ENCODE measurements around the gene RHOD. TPM values are rescaled to one million over a fixed set of nuclear protein-coding genes. Genes with fewer than 3 reads are reported as not detected.

RHOD gene
- total RNA-seq, 2 experiments from 2014 or later = 0.57 to 0.87 TPM

DNA sequence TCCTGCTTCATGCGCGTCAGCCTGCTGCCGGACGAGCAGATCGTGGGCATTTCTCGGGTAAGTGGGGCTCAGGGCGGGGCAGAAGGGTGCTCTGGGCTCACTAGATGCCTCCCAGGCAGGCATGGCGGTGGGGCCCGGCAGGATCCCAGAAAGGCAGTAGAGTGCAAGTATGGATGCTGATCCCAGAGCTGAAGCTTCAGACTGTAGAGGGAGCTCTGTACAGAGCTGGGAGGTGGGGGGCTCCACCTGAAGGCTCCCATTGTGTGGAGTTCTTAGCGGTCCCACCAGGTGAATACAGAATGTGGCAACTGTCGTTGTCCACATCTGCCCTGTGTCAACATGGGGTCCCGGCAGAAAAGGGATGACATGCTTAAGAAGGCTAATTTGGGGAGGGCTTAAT, 16.5 kb upstream of the RHOD start:
- no peak for DNase-seq
- H3K27ac Mint-ChIP-seq = no peak overlapping the region
- ChIA-PET POLR2A (no interaction called here), CTCF (no interaction called here)
- H3K4me1 Mint-ChIP-seq (ENCODE audit: low read depth) = no peaks in the 10 kb centered on the region
- intact Hi-C loops (cut with micrococcal nuclease) = no loop called here
- peaks cover 11% of the 10 kb centered on the region for H3K27me3 Mint-ChIP-seq
- no peaks in the 10 kb centered on the region for H3K9me3 Mint-ChIP-seq
- H3K36me3 Mint-ChIP-seq = no peaks in the 10 kb centered on the region
- H3K4me3 Mint-ChIP-seq = no peak overlapping the region

DNA sequence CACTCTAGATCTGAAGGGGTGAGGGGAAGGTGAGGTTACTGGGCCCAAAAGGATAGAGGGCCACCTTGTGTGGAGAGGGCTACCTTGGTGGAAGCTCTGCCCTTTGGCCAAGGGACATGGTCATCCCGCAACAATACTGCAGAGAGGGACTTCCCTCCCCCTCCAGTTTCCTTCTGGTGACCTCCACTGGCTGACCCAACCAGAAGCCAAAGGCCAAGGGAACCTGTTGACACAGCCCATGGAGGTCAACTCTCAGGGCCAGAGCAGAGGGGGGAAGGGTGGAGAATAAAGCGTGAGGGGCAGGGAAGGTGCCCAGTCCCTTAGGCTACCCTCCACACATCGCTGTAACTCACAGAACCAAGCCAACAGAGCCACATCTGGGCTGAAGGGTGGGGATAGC, 15.0 kb upstream of the RHOD start:
- Mint-ChIP-seq H3K4me3 (no peak overlapping the region), H3K27ac (no peak overlapping the region), H3K4me1 (ENCODE audit: low read depth) (peaks cover 1% of the 10 kb centered on the region), H3K27me3 (peaks cover 8% of the 10 kb centered on the region), H3K9me3 (no peaks in the 10 kb centered on the region), H3K36me3 (no peaks in the 10 kb centered on the region)
- intact Hi-C loops (cut with micrococcal nuclease) = no loop called here
- no peak for DNase-seq
- CTCF ChIA-PET = no interaction called here
- POLR2A ChIA-PET = no interaction called here

DNA sequence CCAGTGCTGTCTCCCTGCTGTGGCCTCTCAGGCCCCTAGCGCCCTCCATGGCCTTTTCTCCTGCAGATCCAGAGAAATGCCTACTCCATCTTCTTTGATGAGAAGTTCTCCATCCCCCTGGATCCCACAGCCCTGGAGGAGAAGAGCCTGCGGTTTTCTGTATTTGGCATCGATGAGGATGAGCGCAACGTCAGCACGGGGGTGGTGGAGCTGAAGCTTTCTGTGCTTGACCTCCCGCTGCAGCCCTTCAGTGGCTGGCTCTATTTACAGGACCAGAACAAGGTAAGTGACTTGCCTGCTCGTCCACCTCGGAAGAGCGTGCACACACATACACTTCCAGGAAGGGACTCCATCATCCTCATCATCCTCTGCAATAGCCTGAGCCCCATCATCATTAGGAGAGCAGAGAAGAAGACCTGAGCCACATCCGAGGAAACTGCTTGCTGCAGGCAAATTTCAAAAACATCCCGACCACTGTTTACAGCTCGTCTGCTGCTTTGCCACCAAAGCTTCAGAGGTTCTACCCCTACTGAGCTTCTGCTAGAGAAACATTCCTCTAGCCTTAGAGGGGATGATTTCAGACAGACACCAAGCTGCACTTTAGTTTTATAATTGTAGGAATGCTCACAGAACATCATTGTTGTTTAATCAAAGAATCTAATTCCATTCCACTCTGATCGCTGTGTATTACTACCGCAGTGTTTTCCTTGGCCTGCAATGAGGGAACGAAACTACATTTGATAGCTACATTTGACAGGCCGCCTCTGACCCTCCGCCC, 12.9 kb upstream of the RHOD start:
- CTCF ChIA-PET = interaction anchor here (1.1 kb wide), 1 partner anchor 8 kb away, joined by 3 read pairs; no protein-coding TSS in a partner anchor
- no peak overlapping the region for H3K27ac Mint-ChIP-seq

GRCh38 chr11:67044496-67044895, 12.2 kb upstream of the RHOD start:
- no peak overlapping the region for H3K27ac Mint-ChIP-seq

More for the DNA sequence above, 12.9 kb upstream of the RHOD start:
- Mint-ChIP-seq H3K4me1 (ENCODE audit: low read depth) (peaks cover 3% of the 10 kb centered on the region), H3K27me3 (peaks cover 4% of the 10 kb centered on the region), H3K36me3 (no peaks in the 10 kb centered on the region), H3K4me3 (no peak overlapping the region), H3K9me3 (no peaks in the 10 kb centered on the region)
- intact Hi-C loops (cut with micrococcal nuclease) = no loop called here
- DNase-seq = no peak
- POLR2A ChIA-PET = no interaction called here

DNA sequence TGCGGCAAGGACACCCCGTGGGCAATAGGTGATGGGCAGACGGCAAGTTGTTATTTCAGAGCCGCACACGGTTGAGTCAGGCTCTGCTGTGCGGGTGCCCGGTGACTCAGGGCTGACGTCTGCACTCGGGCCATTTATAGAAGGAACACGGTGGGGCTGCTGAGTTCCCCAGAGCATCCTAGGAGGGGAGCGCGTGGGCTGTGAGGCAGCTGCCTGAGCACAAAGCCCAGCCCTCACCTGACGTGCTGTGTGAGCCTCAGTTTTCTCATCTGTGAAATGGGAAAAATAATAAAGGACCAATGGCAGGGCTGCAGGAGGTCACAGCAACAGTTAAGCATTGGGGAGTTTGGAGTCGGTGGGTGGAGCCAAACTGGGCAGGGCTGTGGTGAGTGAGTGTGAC, 11.3 kb upstream of the RHOD start:
- Mint-ChIP-seq H3K9me3 (no peaks in the 10 kb centered on the region), H3K27ac (no peak overlapping the region), H3K4me3 (no peak overlapping the region), H3K4me1 (ENCODE audit: low read depth) (peaks cover 3% of the 10 kb centered on the region), H3K36me3 (no peaks in the 10 kb centered on the region), H3K27me3 (no peaks in the 10 kb centered on the region)
- intact Hi-C loops (cut with micrococcal nuclease) = no loop called here
- CTCF ChIA-PET = no interaction called here
- no peak for DNase-seq
- POLR2A ChIA-PET = no interaction called here

More at GRCh38 chr11:67044496-67044895, 12.2 kb upstream of the RHOD start:
- Mint-ChIP-seq H3K4me3 (no peak overlapping the region), H3K27me3 (peaks cover 3% of the 10 kb centered on the region), H3K9me3 (no peaks in the 10 kb centered on the region), H3K4me1 (ENCODE audit: low read depth) (peaks cover 3% of the 10 kb centered on the region), H3K36me3 (no peaks in the 10 kb centered on the region)
- intact Hi-C loops (cut with micrococcal nuclease) = no loop called here
- ChIA-PET POLR2A (no interaction called here), CTCF (no interaction called here)
- no peak for DNase-seq

DNA sequence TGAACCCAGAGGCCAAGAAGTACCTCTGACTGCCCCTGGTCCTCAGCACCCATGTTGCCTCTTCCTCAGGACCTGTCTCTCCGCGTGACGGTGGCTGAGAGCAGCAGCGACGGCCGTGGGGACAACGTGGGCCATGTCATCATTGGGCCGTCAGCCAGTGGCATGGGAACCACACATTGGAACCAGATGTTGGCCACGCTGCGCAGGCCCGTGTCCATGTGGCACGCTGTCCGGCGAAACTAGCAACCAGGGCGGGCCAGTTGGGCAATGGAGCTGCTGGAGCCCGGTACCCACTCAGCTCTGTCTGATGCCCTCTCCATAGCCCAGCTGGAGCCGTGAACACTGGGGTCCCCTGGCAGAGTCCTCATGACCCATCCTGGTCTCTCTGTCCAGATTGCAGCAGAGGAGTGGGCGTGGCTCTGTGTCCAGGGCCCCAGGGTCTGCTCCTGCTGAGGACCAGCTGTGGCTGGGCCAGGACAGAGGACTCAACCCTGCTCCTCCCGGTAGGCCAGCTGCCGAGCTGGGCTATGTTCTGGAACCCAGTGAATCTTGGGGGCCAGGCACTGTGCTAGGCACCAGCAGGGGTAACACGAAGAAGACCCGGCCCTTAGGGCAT, 8.0 kb upstream of the RHOD start:
- H3K4me3 Mint-ChIP-seq = no peak overlapping the region
- ChIA-PET CTCF (no interaction called here), POLR2A (no interaction called here)
- peaks cover 3% of the 10 kb centered on the region for H3K4me1 Mint-ChIP-seq (ENCODE audit: low read depth)
- intact Hi-C loops (cut with micrococcal nuclease) = no loop called here
- H3K9me3 Mint-ChIP-seq = no peaks in the 10 kb centered on the region
- H3K36me3 Mint-ChIP-seq = no peaks in the 10 kb centered on the region
- H3K27me3 Mint-ChIP-seq = peaks cover 2% of the 10 kb centered on the region
- no peak for DNase-seq
- no peak overlapping the region for H3K27ac Mint-ChIP-seq

DNA sequence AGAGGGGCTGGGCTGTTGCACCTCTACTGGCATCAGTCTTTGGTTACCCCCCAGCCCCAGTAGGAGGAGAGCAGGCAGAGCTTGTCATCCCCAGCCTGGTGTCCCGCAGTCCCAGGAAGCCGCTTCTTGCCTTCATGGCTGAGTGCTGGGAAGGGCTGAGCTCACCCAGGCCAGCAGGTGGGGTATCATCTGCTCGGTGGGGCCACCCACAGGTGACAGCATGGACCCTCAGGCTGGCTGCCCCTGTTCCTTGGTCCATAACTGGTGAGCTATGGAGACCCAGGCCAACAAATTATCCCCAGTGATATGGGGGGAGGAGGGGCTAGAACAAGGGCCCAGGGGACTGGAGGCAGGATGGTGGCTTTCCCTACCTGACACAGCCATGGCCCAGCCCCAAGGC, 6.5 kb upstream of the RHOD start:
- peaks cover 2% of the 10 kb centered on the region for H3K27me3 Mint-ChIP-seq
- no peaks in the 10 kb centered on the region for H3K9me3 Mint-ChIP-seq
- no peaks in the 10 kb centered on the region for H3K36me3 Mint-ChIP-seq
- H3K4me1 Mint-ChIP-seq (ENCODE audit: low read depth) = peaks cover 8% of the 10 kb centered on the region
- no peak overlapping the region for H3K4me3 Mint-ChIP-seq
- no peak for DNase-seq
- CTCF ChIA-PET = interaction anchor here (7.6 kb wide), 1 partner anchor 21 kb away, joined by 81 read pairs; no protein-coding TSS in a partner anchor
- POLR2A ChIA-PET = no interaction called here
- intact Hi-C loops (cut with micrococcal nuclease) = no loop called here
- no peak overlapping the region for H3K27ac Mint-ChIP-seq

DNA sequence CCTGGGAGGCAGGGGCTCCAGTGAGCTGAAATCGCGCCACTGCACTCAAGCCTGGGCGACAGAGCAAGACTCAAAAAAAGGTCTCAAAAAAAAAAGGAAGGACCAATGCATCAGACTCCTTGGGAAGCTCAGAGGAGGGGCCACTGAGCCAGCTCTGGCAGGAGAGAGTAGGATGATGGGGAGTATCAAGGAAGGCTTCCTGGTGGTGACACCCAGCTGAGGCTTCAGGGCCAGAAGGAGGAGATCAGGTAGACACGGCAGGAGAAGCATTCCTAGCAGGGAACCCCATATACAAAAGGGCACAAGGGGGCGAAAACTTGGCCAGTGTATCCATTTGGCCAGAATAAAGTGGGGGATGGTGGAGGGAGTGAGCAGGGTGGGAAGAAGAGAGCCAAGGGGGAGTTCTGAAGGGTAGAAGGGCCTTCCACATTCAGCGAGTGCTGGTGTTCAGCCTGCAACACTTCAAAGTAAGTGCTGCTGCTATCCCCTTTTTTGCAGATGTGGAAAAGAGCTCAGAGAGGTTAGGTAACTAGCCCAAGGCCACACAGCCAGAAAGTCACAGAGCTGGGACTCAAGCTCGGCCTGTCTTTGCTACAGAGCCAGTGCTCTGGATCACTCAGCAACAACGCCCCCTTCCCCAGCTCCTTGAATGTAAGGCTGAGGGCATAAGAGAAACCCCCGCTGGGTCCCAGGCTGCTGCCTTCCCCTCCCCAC, 5.3 kb upstream of the RHOD start:
- Mint-ChIP-seq H3K9me3 (no peaks in the 10 kb centered on the region), H3K4me3 (no peak overlapping the region), H3K27ac (no peak overlapping the region), H3K4me1 (ENCODE audit: low read depth) (peaks cover 19% of the 10 kb centered on the region), H3K27me3 (peaks cover 2% of the 10 kb centered on the region), H3K36me3 (no peaks in the 10 kb centered on the region)
- POLR2A ChIA-PET = no interaction called here
- DNase-seq = no peak
- intact Hi-C loops (cut with micrococcal nuclease) = no loop called here
- CTCF ChIA-PET = interaction anchor here (1.0 to 7.6 kb wide), 2 partner anchors 8 to 20 kb away, joined by 3 to 81 read pairs; no protein-coding TSS in a partner anchor

DNA sequence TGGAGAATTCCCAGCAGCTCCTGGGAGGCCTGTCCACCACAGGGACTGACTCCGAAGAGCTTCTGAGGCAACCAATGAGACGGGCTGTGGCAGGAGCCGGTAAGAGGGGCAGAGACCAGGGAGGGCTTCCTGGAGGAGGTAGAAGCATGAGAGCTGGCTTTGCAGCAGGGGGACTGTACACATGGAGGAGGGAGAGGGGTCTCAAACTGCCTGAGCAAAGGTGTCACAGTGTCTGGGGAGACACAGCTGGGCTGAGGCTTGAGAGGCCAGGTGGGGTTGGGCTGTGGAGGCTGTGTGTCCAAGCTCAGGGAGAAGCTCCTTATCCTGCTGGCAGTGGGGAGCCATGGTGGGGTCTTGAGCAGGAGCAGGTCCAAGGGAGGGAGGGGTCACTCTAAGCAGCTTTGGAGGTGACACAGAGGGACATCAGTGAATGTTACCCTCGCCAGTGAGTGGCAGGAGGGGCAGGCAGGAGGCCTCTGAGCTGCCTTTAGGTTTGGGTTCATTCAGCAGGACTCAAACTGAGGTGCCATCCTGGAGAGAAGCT, 4.6 kb upstream of the RHOD start:
- Mint-ChIP-seq H3K9me3 (no peaks in the 10 kb centered on the region), H3K27ac (no peak overlapping the region)

DNA sequence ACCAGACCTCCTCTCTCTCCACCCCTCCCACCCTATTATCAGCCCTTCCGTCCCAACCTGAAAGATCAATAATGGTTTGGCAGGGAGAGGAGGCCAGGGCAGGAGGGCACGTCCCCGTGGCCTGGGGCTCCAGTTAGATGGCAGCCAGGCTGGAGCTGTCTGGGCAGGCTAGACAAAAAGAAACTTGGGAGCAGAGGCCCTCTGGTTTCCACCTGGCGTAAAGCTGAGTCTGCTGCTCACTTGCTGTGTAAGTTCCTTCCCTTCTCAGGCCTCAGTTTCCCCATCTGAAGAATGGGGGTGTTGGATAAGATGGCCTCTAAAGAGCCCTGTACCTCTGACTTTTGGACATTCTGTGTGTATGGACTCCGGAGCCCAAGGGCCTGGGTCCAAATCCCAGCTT, 3.8 kb upstream of the RHOD start:
- no peak for DNase-seq
- intact Hi-C loops (cut with micrococcal nuclease) = no loop called here
- no peak overlapping the region for H3K4me3 Mint-ChIP-seq
- H3K27me3 Mint-ChIP-seq = peaks cover 4% of the 10 kb centered on the region
- H3K27ac Mint-ChIP-seq = no peak overlapping the region
- H3K36me3 Mint-ChIP-seq = no peaks in the 10 kb centered on the region
- ChIA-PET CTCF (interaction anchor here (1.0 to 7.6 kb wide), 6 partner anchors 12 to 209 kb away, joined by 3 to 81 read pairs (median 7); no protein-coding TSS in a partner anchor), POLR2A (no interaction called here)
- H3K9me3 Mint-ChIP-seq = no peaks in the 10 kb centered on the region
- peaks cover 21% of the 10 kb centered on the region for H3K4me1 Mint-ChIP-seq (ENCODE audit: low read depth)

More for the DNA sequence above, 4.6 kb upstream of the RHOD start:
- no peak overlapping the region for H3K4me3 Mint-ChIP-seq
- POLR2A ChIA-PET = no interaction called here
- intact Hi-C loops (cut with micrococcal nuclease) = no loop called here
- CTCF ChIA-PET = interaction anchor here (1.0 to 7.6 kb wide), 2 partner anchors 8 to 19 kb away, joined by 3 to 81 read pairs; no protein-coding TSS in a partner anchor
- peaks cover 19% of the 10 kb centered on the region for H3K4me1 Mint-ChIP-seq (ENCODE audit: low read depth)
- DNase-seq = no peak
- H3K36me3 Mint-ChIP-seq = no peaks in the 10 kb centered on the region
- peaks cover 2% of the 10 kb centered on the region for H3K27me3 Mint-ChIP-seq

GRCh38 chr11:67053896-67054329, 2.7 kb upstream of the RHOD start:
- POLR2A ChIA-PET = no interaction called here

DNA sequence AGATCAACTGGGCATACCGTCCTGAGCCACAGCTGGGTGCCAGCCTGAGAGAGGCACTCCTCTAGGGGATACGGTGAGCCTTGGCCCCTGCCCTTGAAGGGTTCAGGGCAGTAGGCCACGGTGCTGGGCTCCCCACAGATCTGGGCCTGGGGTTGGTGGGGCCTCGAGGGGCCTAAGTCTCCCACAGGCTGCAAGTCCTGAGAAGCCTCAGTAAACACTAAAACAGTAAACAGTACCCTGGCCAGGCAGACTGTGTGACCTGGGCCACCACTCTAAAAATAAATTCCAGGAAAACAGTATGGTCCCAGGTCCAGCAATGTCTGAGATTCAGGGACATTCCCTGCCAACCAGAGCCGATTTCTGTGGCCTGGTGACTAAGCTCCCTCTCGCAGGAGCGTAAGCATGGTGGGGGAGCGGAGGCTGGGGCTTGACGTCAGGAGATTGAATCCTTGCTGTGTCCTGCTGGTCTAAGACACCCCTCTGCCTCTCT, 2.3 kb upstream of the RHOD start:
- H3K4me3 Mint-ChIP-seq = no peak overlapping the region
- ChIA-PET POLR2A (no interaction called here), CTCF (interaction anchor here (1.1 to 7.6 kb wide), 7 partner anchors 8 to 172 kb away, joined by 3 to 81 read pairs (median 4); no protein-coding TSS in a partner anchor)
- peaks cover 21% of the 10 kb centered on the region for H3K4me1 Mint-ChIP-seq (ENCODE audit: low read depth)
- no peak overlapping the region for H3K27ac Mint-ChIP-seq
- H3K36me3 Mint-ChIP-seq = no peaks in the 10 kb centered on the region
- DNase-seq = no peak
- no peaks in the 10 kb centered on the region for H3K9me3 Mint-ChIP-seq
- peaks cover 4% of the 10 kb centered on the region for H3K27me3 Mint-ChIP-seq
- intact Hi-C loops (cut with micrococcal nuclease) = loop anchor here (1.0 kb wide), 1 partner anchor 17 kb away; no protein-coding TSS in a partner anchor

More at GRCh38 chr11:67053896-67054329, 2.7 kb upstream of the RHOD start:
- Mint-ChIP-seq H3K27me3 (peaks cover 4% of the 10 kb centered on the region), H3K9me3 (no peaks in the 10 kb centered on the region), H3K4me3 (no peak overlapping the region), H3K4me1 (ENCODE audit: low read depth) (peaks cover 21% of the 10 kb centered on the region), H3K36me3 (no peaks in the 10 kb centered on the region), H3K27ac (no peak overlapping the region)
- CTCF ChIA-PET = interaction anchor here (0.7 to 7.6 kb wide), 10 partner anchors 11 to 208 kb away, joined by 3 to 81 read pairs (median 4); no protein-coding TSS in a partner anchor
- intact Hi-C loops (cut with micrococcal nuclease) = loop anchor here (1.0 kb wide), 1 partner anchor 17 kb away; no protein-coding TSS in a partner anchor
- peak; percentile 70 for DNase-seq

Data from activated CD4-positive, alpha-beta memory T cell treated with anti-CD3 and anti-CD28 coated beads for 36 hours (primary cell).